ENCODE measurements around the gene SIGLEC6. TPM values are rescaled to one million over a fixed set of nuclear protein-coding genes. Genes with fewer than 3 reads are reported as not detected.
A peak's percentile ranks its signal among the peaks of the same experiment; 100 is the strongest.
"Not testable (repeated sequence)": the region's sequence is repeated elsewhere in the genome, so short reads cannot be mapped to it uniquely, and the experiment has no call there.

Gene SIGLEC6
- total RNA-seq, 1 donor from 2014 or later: 6.6 TPM

DNA sequence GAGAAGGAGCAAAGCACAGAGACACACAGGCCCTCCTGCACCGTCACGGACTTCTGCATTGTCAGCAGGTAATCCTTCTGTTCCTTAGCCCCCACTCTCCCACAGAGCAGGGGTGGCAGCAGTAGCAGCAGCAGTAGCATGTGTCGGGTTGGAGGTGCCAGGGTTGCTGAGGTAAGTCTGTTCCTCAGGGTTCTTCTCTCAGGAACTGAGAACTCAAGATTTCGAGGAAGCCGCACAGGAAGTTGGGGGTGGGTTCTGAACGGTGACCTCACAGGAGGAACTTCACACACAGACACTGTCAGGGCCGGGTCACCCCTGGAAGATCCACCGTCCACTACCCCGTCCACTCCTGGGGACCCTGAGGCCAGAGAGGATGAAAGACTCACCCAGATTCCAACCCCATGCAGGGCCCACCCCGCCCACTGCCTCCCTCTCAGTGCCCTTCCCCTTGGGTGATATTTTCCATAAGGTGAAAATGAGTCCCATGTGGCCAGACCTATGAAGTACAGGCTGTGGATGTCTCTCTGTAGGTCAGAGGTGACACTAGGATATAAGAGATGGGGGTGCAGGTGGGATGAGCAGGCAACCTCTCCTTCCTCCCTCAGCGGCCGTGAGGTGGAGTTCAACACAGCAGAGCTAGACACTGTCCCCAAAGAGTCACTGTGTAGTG lies 29.7 kb downstream of the SIGLEC6 start, which contains the start of gene SIGLEC12:
SIGLEC12 (minus strand) TSS at position 207 of the 670 bp plus-strand sequence; CDS start at position 140, 67 bp downstream.
- peak in 1 of 2 donors; percentile 67 for DNase-seq (ENCODE audit: low spot score in 2 of 2)
- TF ChIP-seq, protein P1, sequence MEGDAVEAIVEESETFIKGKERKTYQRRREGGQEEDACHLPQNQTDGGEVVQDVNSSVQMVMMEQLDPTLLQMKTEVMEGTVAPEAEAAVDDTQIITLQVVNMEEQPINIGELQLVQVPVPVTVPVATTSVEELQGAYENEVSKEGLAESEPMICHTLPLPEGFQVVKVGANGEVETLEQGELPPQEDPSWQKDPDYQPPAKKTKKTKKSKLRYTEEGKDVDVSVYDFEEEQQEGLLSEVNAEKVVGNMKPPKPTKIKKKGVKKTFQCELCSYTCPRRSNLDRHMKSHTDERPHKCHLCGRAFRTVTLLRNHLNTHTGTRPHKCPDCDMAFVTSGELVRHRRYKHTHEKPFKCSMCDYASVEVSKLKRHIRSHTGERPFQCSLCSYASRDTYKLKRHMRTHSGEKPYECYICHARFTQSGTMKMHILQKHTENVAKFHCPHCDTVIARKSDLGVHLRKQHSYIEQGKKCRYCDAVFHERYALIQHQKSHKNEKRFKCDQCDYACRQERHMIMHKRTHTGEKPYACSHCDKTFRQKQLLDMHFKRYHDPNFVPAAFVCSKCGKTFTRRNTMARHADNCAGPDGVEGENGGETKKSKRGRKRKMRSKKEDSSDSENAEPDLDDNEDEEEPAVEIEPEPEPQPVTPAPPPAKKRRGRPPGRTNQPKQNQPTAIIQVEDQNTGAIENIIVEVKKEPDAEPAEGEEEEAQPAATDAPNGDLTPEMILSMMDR (IDR thresholded peaks at IDR 0.05): no peak
- intact Hi-C loops (cut with DNase I): no loop called here

DNA sequence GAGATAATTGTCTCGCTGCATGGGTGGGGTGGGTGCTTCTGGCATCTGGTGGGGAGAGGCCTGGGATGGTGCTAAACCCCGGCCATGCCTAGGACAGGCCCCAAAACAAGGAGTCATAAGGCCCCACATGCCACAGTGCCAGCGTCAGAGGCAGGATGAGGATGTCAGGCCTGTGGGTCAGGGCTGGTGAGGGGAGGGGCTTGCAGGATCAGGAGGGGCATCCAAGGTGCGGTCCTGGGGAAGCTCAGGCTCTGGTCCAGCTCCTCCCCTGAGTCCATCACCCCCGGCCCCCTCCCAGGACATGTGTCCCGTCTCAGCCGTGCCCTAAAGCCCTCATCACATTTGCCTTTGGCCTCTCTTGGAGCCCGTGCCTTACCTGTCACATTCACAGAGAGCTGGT lies 30.5 kb downstream of the SIGLEC6 start:
- H3K27me3 ChIP-seq; H3K4me1 ChIP-seq; H3K36me3 ChIP-seq; H3K9me3 ChIP-seq; DNase-seq (ENCODE audit: low spot score in 2 of 2); H3K4me3 ChIP-seq; H3K27ac ChIP-seq; intact Hi-C loops (cut with DNase I): not testable (repeated sequence)

More for the DNA sequence above, 29.7 kb downstream of the SIGLEC6 start, which contains the start of gene SIGLEC12:
- H3K36me3 ChIP-seq: no peaks in the 10 kb centered on the region
- no peaks in the 10 kb centered on the region for H3K27me3 ChIP-seq
- H3K4me1 ChIP-seq: no peaks in the 10 kb centered on the region
- H3K9me3 ChIP-seq: no peaks in the 10 kb centered on the region
- H3K4me3 ChIP-seq: no peak within 1 kb of the TSS
- no peak within 1 kb of the TSS for H3K27ac ChIP-seq

DNA sequence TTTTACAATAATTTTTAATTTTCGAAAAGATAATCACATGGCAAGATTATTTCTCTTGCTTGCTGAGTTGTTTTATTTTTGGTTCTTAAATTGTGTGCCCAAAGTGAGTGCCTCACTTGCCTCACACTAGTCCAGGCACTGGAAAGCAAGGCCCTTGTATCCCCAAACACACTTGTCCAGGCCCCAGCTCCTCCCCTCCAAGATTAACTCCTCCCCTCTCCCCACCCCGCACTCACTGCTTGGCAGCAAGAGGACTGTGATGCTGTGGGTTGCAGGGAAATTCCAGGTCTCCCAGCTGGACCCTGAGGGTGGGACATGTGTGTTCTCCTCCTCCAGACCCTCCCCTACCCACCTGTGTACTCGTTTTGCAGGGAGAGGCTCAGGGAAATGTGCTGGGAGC lies 33.8 kb downstream of the SIGLEC6 start:
- TF ChIP-seq, protein P1 (IDR thresholded peaks at IDR 0.05): no peak
- Histone ChIP-seq H3K4me1 (no peaks in the 10 kb centered on the region), H3K4me3 (no peak overlapping the region), H3K9me3 (no peaks in the 10 kb centered on the region), H3K27me3 (no peaks in the 10 kb centered on the region), H3K36me3 (no peaks in the 10 kb centered on the region), H3K27ac (no peak overlapping the region)
- intact Hi-C loops (cut with DNase I): no loop called here
- DNase-seq (ENCODE audit: low spot score in 2 of 2): no peak

DNA sequence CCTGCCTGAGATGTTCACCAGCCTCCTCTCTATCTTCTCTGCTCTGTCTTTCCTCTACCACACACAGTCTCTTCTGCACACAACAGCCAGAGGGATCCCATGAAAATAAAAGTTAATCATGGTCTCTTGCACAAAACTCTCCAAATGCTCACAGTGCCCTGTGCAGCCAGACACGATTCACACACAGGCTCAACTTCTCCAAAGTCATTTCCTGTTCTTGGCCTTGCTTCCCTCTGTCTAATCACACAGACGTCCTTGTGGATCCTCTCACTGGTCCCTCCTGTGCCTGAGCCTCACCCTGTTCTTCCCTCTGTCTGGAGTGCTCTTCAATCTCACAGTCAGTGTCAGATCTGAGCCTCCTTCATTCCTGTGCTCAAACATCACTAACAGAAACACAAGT lies 37.7 kb downstream of the SIGLEC6 start:
- Histone ChIP-seq H3K27me3 (no peaks in the 10 kb centered on the region), H3K4me3 (no peak overlapping the region), H3K36me3 (no peaks in the 10 kb centered on the region), H3K4me1 (no peaks in the 10 kb centered on the region), H3K27ac (no peak overlapping the region), H3K9me3 (no peaks in the 10 kb centered on the region)
- no peak for DNase-seq (ENCODE audit: low spot score in 2 of 2)
- intact Hi-C loops (cut with DNase I): no loop called here
- TF ChIP-seq, protein P1 (IDR thresholded peaks at IDR 0.05): no peak

DNA sequence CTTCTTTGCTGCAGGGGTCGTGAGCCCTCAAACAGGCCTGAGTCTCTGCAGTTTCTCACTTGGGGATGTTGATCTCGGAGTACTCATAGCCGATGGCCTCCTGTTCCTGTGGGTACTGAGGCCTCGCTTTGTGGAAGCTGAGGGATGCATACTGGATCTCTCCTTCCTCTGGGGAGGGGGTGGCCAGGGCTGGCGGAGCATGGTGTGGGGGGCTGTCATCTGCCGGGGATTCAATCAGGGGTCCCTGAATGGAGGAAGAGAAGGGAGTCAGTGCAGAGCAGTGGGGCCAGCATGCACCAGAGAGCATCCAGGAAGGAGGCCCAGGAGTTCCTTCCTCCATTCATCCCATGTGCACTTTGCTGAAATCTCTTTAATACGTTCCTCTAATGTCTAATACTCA lies 39.9 kb downstream of the SIGLEC6 start:
- intact Hi-C loops (cut with DNase I): no loop called here
- no peak for DNase-seq (ENCODE audit: low spot score in 2 of 2)
- no peaks in the 10 kb centered on the region for H3K9me3 ChIP-seq
- no peaks in the 10 kb centered on the region for H3K4me1 ChIP-seq
- TF ChIP-seq, protein P1 (IDR thresholded peaks at IDR 0.05): no peak
- H3K4me3 ChIP-seq: no peak overlapping the region
- H3K36me3 ChIP-seq: no peaks in the 10 kb centered on the region
- H3K27ac ChIP-seq: no peak overlapping the region
- no peaks in the 10 kb centered on the region for H3K27me3 ChIP-seq

DNA sequence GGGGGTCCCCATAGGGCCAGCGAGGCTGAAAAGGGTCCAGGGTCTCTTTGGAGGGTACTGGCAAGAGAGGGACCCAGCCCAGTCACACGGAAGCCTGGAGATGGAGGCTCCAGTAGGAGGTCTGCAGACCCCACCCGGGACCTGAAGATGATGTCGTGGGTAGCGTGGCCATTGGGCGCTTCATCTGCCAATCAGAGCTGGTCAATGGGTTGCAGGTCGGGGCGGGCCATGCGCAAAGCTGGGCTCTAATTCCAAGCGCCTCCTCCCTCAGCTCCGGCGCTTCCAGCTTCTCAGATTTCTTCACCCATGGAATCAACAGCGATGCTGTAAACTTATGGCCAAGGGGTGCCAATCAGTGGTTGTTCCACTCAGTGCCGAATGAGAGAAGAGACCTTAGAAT lies 40.8 kb downstream of the SIGLEC6 start:
- no peak for DNase-seq (ENCODE audit: low spot score in 2 of 2)
- no peaks in the 10 kb centered on the region for H3K36me3 ChIP-seq
- H3K9me3 ChIP-seq: no peaks in the 10 kb centered on the region
- no peaks in the 10 kb centered on the region for H3K27me3 ChIP-seq
- no peak overlapping the region for H3K27ac ChIP-seq
- no peak overlapping the region for H3K4me3 ChIP-seq
- intact Hi-C loops (cut with DNase I): no loop called here
- H3K4me1 ChIP-seq: no peaks in the 10 kb centered on the region
- TF ChIP-seq, protein P1 (IDR thresholded peaks at IDR 0.05): no peak

All from ascending aorta (tissue), 2 donors.